Measurements from ENCODE around the gene MED27. TPM values are rescaled to one million over a fixed set of nuclear protein-coding genes. Genes with fewer than 3 reads are reported as not detected.

Gene MED27
- total and polyA plus RNA-seq, 2 of the 4 experiments (the other 2 are of a cell fraction), result 50.2 to 63.4 TPM

DNA sequence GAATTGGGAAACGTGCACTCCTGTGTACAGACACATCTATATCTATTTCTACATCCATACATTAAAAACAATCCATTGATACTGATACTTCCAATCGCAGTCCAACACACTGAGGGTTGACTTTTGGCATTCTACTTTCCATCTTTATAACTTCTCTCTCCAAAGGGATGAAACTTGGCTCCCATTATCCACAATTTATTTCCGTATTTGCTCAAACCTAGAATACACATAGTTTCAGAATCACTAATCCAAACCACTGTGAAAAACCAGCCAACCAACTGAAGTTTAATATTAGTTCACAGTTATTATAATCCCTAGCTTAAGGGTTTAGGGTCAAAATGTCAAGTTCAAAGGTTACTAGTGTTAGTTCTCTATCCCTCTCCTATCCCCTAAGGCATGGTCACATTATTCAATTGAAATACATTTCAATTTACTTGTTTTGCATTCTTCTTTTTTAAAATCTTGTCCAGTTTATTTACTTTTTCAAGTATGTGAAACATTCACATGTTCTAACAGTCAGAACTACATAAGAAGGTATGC is 156.5 kb downstream of the MED27 start:
- Histone ChIP-seq H4K5ac (ENCODE audit: low read depth, low read length) (no peak overlapping the region), H3K4me1 (ENCODE audit: control insufficient read depth, insufficient read depth, low read length) (no peaks in the 10 kb centered on the region), H3K9me1 (ENCODE audit: insufficient read depth, low read length) (peaks cover 6% of the 10 kb centered on the region; the same call in 1 of the 2 replicates), H3K36me3 (ENCODE audit: control insufficient read depth, insufficient read depth, low read length) (no peaks in the 10 kb centered on the region), H2AK5ac (ENCODE audit: low read depth, low read length) (no peak overlapping the region), H2BK120ac (ENCODE audit: low read depth, low read length) (no peak overlapping the region), H3K4ac (ENCODE audit: low read depth, low read length) (no peak overlapping the region), H3K27me3 (ENCODE audit: control insufficient read depth, insufficient read depth, low read length) (no peaks in the 10 kb centered on the region), H4K8ac (ENCODE audit: low read depth in 2 of 2, low read length in 2 of 2) (no peak overlapping the region), H3K14ac (replicated peaks; ENCODE audit: low read depth, low read length) (no peak overlapping the region), H3K9ac (ENCODE audit: low read depth, low read length) (no peak overlapping the region), H2AFZ (replicated peaks; ENCODE audit: low read length, poor library complexity) (no peak overlapping the region), H2BK20ac (ENCODE audit: low read depth, low read length) (no peak overlapping the region), H3K27ac (ENCODE audit: insufficient read depth, low read length) (no peak overlapping the region), H2AK9ac (replicated peaks; ENCODE audit: low read depth, low read length, poor library complexity) (no peak overlapping the region), H2BK5ac (ENCODE audit: low read depth, low read length, poor library complexity, severe bottlenecking) (no peak overlapping the region), H3K4me2 (ENCODE audit: low read depth, low read length) (no peak overlapping the region), H3K9me3 (ENCODE audit: control insufficient read depth, insufficient read depth, low read length) (no peaks in the 10 kb centered on the region), H3K79me1 (ENCODE audit: low read depth in 1 of 2, low read length in 2 of 2) (peaks cover 5 to 32% of the 10 kb centered on the region in 2 experiments; a peak in 3 of 4 replicates), H3K4me3 (ENCODE audit: insufficient read depth, low read depth, low read length) (no peak overlapping the region), H3K23ac (ENCODE audit: low read depth, low read length) (no peak overlapping the region), H4K20me1 (ENCODE audit: insufficient read depth, low read length) (peaks cover 10% of the 10 kb centered on the region), H3K56ac (ENCODE audit: extremely low read depth, insufficient read depth, low read length) (no peak overlapping the region), H3K18ac (ENCODE audit: low read depth, low read length) (no peak overlapping the region), H4K91ac (ENCODE audit: insufficient read depth, low read depth, low read length) (no peak overlapping the region), H2BK15ac (ENCODE audit: low read depth, low read length) (no peak overlapping the region)
- WGBS, 2 experiments (ENCODE audit: extremely low coverage in 2 of 2, insufficient read length in 1 of 2), result 100% methylated on average over 1 of the region's 3 CpGs; no CpG with 5 or more reads in 1 of the 2 experiments
- POLR2A ChIA-PET (ENCODE audit: unreplicated experiment), result no interaction called here
- CTCF ChIA-PET, result no interaction called here
- ATAC-seq (ENCODE audit: low read depth) (no peak), DNase-seq (no peak)
- intact Hi-C loops (cut with micrococcal nuclease), result no loop called here
- no TSS peak for BruUV-seq (replicated peaks)
- dilution Hi-C loops (cut with HindIII; ENCODE audit: low sequenced_read_pairs, unreplicated experiment), result no loop called here
- in situ Hi-C loops (cut with MboI; ENCODE audit: low sequenced_read_pairs), result no loop called here
- no peak for TF ChIP-seq FOS (IDR thresholded peaks at IDR 0.05; ENCODE audit: low read depth, low read length)
- TF ChIP-seq, protein P1, sequence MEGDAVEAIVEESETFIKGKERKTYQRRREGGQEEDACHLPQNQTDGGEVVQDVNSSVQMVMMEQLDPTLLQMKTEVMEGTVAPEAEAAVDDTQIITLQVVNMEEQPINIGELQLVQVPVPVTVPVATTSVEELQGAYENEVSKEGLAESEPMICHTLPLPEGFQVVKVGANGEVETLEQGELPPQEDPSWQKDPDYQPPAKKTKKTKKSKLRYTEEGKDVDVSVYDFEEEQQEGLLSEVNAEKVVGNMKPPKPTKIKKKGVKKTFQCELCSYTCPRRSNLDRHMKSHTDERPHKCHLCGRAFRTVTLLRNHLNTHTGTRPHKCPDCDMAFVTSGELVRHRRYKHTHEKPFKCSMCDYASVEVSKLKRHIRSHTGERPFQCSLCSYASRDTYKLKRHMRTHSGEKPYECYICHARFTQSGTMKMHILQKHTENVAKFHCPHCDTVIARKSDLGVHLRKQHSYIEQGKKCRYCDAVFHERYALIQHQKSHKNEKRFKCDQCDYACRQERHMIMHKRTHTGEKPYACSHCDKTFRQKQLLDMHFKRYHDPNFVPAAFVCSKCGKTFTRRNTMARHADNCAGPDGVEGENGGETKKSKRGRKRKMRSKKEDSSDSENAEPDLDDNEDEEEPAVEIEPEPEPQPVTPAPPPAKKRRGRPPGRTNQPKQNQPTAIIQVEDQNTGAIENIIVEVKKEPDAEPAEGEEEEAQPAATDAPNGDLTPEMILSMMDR (conservative IDR thresholded peaks at IDR 0.05; ENCODE audit: low read depth, low read length), result no peak
- no peak for TF ChIP-seq MXI1 (IDR thresholded peaks at IDR 0.05; ENCODE audit: borderline replicate concordance, low read depth, low read length)
- TF ChIP-seq RAD21 (IDR thresholded peaks at IDR 0.05; ENCODE audit: low read length), result no peak
- TF ChIP-seq, protein P2, sequence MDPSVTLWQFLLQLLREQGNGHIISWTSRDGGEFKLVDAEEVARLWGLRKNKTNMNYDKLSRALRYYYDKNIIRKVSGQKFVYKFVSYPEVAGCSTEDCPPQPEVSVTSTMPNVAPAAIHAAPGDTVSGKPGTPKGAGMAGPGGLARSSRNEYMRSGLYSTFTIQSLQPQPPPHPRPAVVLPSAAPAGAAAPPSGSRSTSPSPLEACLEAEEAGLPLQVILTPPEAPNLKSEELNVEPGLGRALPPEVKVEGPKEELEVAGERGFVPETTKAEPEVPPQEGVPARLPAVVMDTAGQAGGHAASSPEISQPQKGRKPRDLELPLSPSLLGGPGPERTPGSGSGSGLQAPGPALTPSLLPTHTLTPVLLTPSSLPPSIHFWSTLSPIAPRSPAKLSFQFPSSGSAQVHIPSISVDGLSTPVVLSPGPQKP (IDR thresholded peaks at IDR 0.05; ENCODE audit: borderline replicate concordance, low read depth, low read length), result no peak
- no peak for TF ChIP-seq NFE2L2 (IDR thresholded peaks at IDR 0.05; ENCODE audit: low read depth, low read length)
- TF ChIP-seq BHLHE40 (IDR thresholded peaks at IDR 0.05; ENCODE audit: low read depth, low read length), result no peak
- TF ChIP-seq CEBPB (IDR thresholded peaks at IDR 0.05; ENCODE audit: low read depth, low read length), result no peak
